HCT116 (cell line): ENCODE data around the gene CA7. TPM values are rescaled to one million over a fixed set of nuclear protein-coding genes. Genes with fewer than 3 reads are reported as not detected.
A peak's percentile ranks its signal among the peaks of the same experiment; 100 is the strongest.

ENCODE experiments used
- ATAC-seq: fragments of 200-7000 bp; cut with Tn5 transposase; 2 replicates; pipeline ENCODE4 v1.9.1; 2020; ENCODE audit warnings: mild to moderate bottlenecking, moderate library complexity
- BruUV-seq: library from RNA; stranded (reverse); fragments of 400-500 nt; replicated peaks from 2 replicates; lab custom pipeline; 2021; lab: Mats Ljungman, UMichigan
- CTCF ChIA-PET: fragments of 300-600 bp; sonication (Branson Sonifier 250); formaldehyde crosslinking; loops from one replicate; lab custom pipeline; 2021; ENCODE audit warnings: antibody characterized with exemption; lab: Charles Lee
- POLR2A ChIA-PET: fragments of 300-600, 350-600 bp; sonication (Branson Sonifier 250); formaldehyde crosslinking; loops from one replicate; lab custom pipeline; 2021; ENCODE audit warnings: antibody characterized with exemption; lab: Charles Lee
- RAD21 ChIA-PET, 2 experiments: fragments of 300-600 bp; sonication (Branson Sonifier 250); formaldehyde crosslinking; loops; one replicate each; lab custom pipeline; 2023; ENCODE audit warnings: low total read pairs in 2 of 2; ENCODE audit not compliant: uncharacterized antibody in 2 of 2, unreplicated experiment in 2 of 2, low non-redundant PET in 1 of 2; lab: Charles Lee
- DNase-seq: peaks from one replicate; pipeline ENCODE4 v3.0.0-alpha.2; 2010; ENCODE audit warnings: low read depth, low spot score
- H2AFZ ChIP-seq: fragments of 200-600 bp; shearing (Covaris generic), sonication (generic); 2 replicates; pipeline ENCODE4 v1.6.1; 2017; ENCODE audit warnings: low read depth, mixed run types, mixed read lengths, antibody characterized with exemption, low read length; ENCODE audit not compliant: poor library complexity, severe bottlenecking
- H3K27ac ChIP-seq: 2 replicates; pipeline ENCODE4 v1.5.1; 2012; ENCODE audit warnings: low read depth, low read length
- H3K27me3 ChIP-seq: fragments of 200-600 bp; sonication (generic); 2 replicates; pipeline ENCODE4 v1.6.1; 2016; ENCODE audit warnings: mixed run types, low read length, mixed read lengths; ENCODE audit not compliant: insufficient read depth
- H3K36me3 ChIP-seq, 2 experiments: fragments of 200-500 bp in 1 of 2; fragments of 200-600 bp in 1 of 2; sonication (Bioruptor generic) in 1 of 2; sonication (generic) in 1 of 2; 2 replicates each; pipeline versions ENCODE4 v1.5.1 to v1.6.1; 2014 to 2016; ENCODE audit warnings: low read length in 2 of 2, inconsistent platforms in 1 of 2, mixed read lengths in 1 of 2, mixed run types in 1 of 2; ENCODE audit not compliant: insufficient read depth in 2 of 2, control insufficient read depth in 1 of 2
- H3K4me1 ChIP-seq, 2 experiments: fragments of 200-600 bp in 1 of 2; sonication (generic) in 1 of 2; 2 replicates each; pipeline versions ENCODE4 v1.5.1 to v1.6.1; 2012 to 2017; ENCODE audit warnings: low read length in 2 of 2, inconsistent platforms in 1 of 2, mild to moderate bottlenecking in 1 of 2, mixed read lengths in 1 of 2, mixed run types in 1 of 2, moderate library complexity in 1 of 2; ENCODE audit not compliant: insufficient read depth in 2 of 2, control insufficient read depth in 1 of 2
- H3K4me2 ChIP-seq: fragments of 200-600 bp; sonication (generic); 2 replicates; pipeline ENCODE4 v1.6.1; 2017; ENCODE audit warnings: mixed run types, low read length, mixed read lengths
- H3K4me3 ChIP-seq, 2 experiments: fragments of 200-600 bp in 1 of 2; sonication (generic) in 1 of 2; replicated peaks in 1 of 2; 2 replicates each; pipeline ENCODE4 v1.5.1; 2011 to 2016; ENCODE audit warnings: low read length in 2 of 2, control low read depth in 1 of 2, low read depth in 1 of 2, mild to moderate bottlenecking in 1 of 2, mixed read lengths in 1 of 2, mixed run types in 1 of 2
- H3K79me2 ChIP-seq: fragments of 200-600 bp; sonication (generic); 2 replicates; pipeline ENCODE4 v1.6.1; 2017; ENCODE audit warnings: mild to moderate bottlenecking, mixed run types, low read length, moderate library complexity, mixed read lengths; ENCODE audit not compliant: insufficient read depth
- H3K9ac ChIP-seq: fragments of 200-600 bp; sonication (generic); 2 replicates; pipeline ENCODE4 v1.6.1; 2016; ENCODE audit warnings: low read length, mixed read lengths
- H3K9me2 ChIP-seq: fragments of 200-600 bp; sonication (generic), shearing (Covaris generic); 2 replicates; pipeline ENCODE4 v1.6.1; 2017; ENCODE audit warnings: mixed run types, mild to moderate bottlenecking, moderate library complexity; ENCODE audit not compliant: insufficient read depth
- H3K9me3 ChIP-seq, 2 experiments: fragments of 200-500 bp in 1 of 2; fragments of 200-600 bp in 1 of 2; sonication (Bioruptor generic) in 1 of 2; sonication (generic) in 1 of 2; 2 replicates each; pipeline ENCODE4 v1.6.1; 2014 to 2017; ENCODE audit warnings: low read length in 2 of 2, mixed read lengths in 2 of 2, inconsistent platforms in 1 of 2, low read depth in 1 of 2, mild to moderate bottlenecking in 1 of 2, mixed run types in 1 of 2, moderate library complexity in 1 of 2; ENCODE audit not compliant: control insufficient read depth in 1 of 2, insufficient read depth in 1 of 2
- H4K20me1 ChIP-seq: fragments of 200-600 bp; sonication (generic), shearing (Covaris generic); 2 replicates; pipeline ENCODE4 v1.6.1; 2017; ENCODE audit warnings: mixed run types, mild to moderate bottlenecking, moderate library complexity; ENCODE audit not compliant: insufficient read depth
- CBX3 ChIP-seq: IDR thresholded peaks from 2 replicates; pipeline ENCODE4 v1.6.1; 2012; ENCODE audit warnings: low read depth
- CEBPB ChIP-seq: IDR thresholded peaks from 2 replicates; pipeline ENCODE4 v1.6.1; 2012; ENCODE audit warnings: low read depth
- ELF1 ChIP-seq: IDR thresholded peaks from 2 replicates; pipeline ENCODE4 v1.6.1; 2012; ENCODE audit warnings: low read depth, borderline replicate concordance
- EZH2 ChIP-seq: fragments of 200-600 bp; sonication (generic); IDR thresholded peaks from 2 replicates; pipeline ENCODE4 v1.6.1; 2017; ENCODE audit warnings: antibody characterized with exemption, mixed run types
- EZH2phosphoT487 ChIP-seq: fragments of 200-600 bp; IDR thresholded peaks from 2 replicates; pipeline ENCODE4 v1.6.1; 2018; ENCODE audit warnings: antibody characterized with exemption, borderline replicate concordance
- FOSL1 ChIP-seq: IDR thresholded peaks from 2 replicates; pipeline ENCODE4 v1.6.1; 2012; ENCODE audit warnings: low read depth
- JUND ChIP-seq: IDR thresholded peaks from 2 replicates; pipeline ENCODE4 v1.6.1; 2012
- POLR2A ChIP-seq: IDR thresholded peaks from 2 replicates; pipeline ENCODE4 v1.7.0; 2011; ENCODE audit warnings: borderline replicate concordance; ENCODE audit not compliant: insufficient read depth, insufficient read length; ENCODE audit errors: extremely low read depth
- POLR2AphosphoS5 ChIP-seq: IDR thresholded peaks from 2 replicates; pipeline ENCODE4 v1.6.1; 2011; ENCODE audit warnings: mild to moderate bottlenecking, low read depth, low read length, moderate library complexity
- RAD21 ChIP-seq: IDR thresholded peaks from 2 replicates; pipeline ENCODE4 v1.6.1; 2012; ENCODE audit warnings: low read depth, mild to moderate bottlenecking
- SIN3A ChIP-seq: IDR thresholded peaks from 2 replicates; pipeline ENCODE4 v1.6.1; 2012; ENCODE audit warnings: low read depth
- SP1 ChIP-seq: IDR thresholded peaks from 2 replicates; pipeline ENCODE4 v1.6.1; 2012; ENCODE audit warnings: low read depth
- SRF ChIP-seq: IDR thresholded peaks from 2 replicates; pipeline ENCODE4 v1.6.1; 2012; ENCODE audit warnings: low read depth
- TCF7L2 ChIP-seq: IDR thresholded peaks from 2 replicates; pipeline ENCODE4 v1.7.0; 2011; ENCODE audit warnings: borderline replicate concordance, inconsistent platforms; ENCODE audit not compliant: insufficient read depth, insufficient read length; ENCODE audit errors: extremely low read depth
- YY1 ChIP-seq: IDR thresholded peaks from 2 replicates; pipeline ENCODE4 v1.6.1; 2011; ENCODE audit warnings: low read length, low read depth, moderate library complexity, mild to moderate bottlenecking; ENCODE audit not compliant: insufficient replicate concordance; ENCODE audit errors: extremely low read depth
- ZFX ChIP-seq: fragments of 450-650 bp; IDR thresholded peaks from 2 replicates; pipeline ENCODE4 v1.6.1; 2017
- ZNF274 ChIP-seq: fragments of 200-500 bp; sonication (Bioruptor generic); IDR thresholded peaks from 2 replicates; pipeline ENCODE4 v1.6.1; 2014; ENCODE audit warnings: mild to moderate bottlenecking, low read depth, low read length, inconsistent platforms
- intact Hi-C: fragments of 100-400 bp; cut with micrococcal nuclease; formaldehyde crosslinking; loops from 2 replicates; pipeline ENCODE4 v1.10.0; 2022
- total RNA-seq: library from RNA; stranded (reverse); gene quantifications from one replicate; pipeline ENCODE4 v1.2.1, GENCODE V29; 2021; ENCODE audit not compliant: unreplicated experiment
- TF ChIP-seq, protein P1 (sequence below), 3 experiments: fragments of 200-600 bp in 1 of 3; sonication (generic) in 1 of 3; IDR thresholded peaks in 2 of 3; conservative IDR thresholded peaks in 1 of 3; 2 replicates each; pipeline ENCODE4 v1.5.1; 2012 to 2017; ENCODE audit warnings: low read depth in 2 of 3, low read length in 2 of 3, antibody characterized with exemption in 1 of 3, borderline replicate concordance in 1 of 3, control low read depth in 1 of 3, mild to moderate bottlenecking in 1 of 3, mixed read lengths in 1 of 3, mixed run types in 1 of 3, moderate library complexity in 1 of 3; ENCODE audit not compliant: insufficient read depth in 1 of 3
- TF ChIP-seq, protein P2 (sequence below): IDR thresholded peaks from 2 replicates; pipeline ENCODE4 v1.6.1; 2012
- TF ChIP-seq, protein P3 (sequence below): IDR thresholded peaks from 2 replicates; pipeline ENCODE4 v1.6.1; 2011; ENCODE audit warnings: mild to moderate bottlenecking, low read length, moderate library complexity; ENCODE audit not compliant: insufficient replicate concordance; ENCODE audit errors: extremely low read depth

The CA7 gene
- total RNA-seq, 1 experiment from 2014 or later: not detected

GRCh38 chr16:66872559-66872942 lies 28.3 kb downstream of the CA7 start (continued):
- TF ChIP-seq, protein P1, sequence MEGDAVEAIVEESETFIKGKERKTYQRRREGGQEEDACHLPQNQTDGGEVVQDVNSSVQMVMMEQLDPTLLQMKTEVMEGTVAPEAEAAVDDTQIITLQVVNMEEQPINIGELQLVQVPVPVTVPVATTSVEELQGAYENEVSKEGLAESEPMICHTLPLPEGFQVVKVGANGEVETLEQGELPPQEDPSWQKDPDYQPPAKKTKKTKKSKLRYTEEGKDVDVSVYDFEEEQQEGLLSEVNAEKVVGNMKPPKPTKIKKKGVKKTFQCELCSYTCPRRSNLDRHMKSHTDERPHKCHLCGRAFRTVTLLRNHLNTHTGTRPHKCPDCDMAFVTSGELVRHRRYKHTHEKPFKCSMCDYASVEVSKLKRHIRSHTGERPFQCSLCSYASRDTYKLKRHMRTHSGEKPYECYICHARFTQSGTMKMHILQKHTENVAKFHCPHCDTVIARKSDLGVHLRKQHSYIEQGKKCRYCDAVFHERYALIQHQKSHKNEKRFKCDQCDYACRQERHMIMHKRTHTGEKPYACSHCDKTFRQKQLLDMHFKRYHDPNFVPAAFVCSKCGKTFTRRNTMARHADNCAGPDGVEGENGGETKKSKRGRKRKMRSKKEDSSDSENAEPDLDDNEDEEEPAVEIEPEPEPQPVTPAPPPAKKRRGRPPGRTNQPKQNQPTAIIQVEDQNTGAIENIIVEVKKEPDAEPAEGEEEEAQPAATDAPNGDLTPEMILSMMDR (IDR thresholded peaks at IDR 0.05 in 2 of 3, conservative IDR thresholded peaks at IDR 0.05 in 1 of 3; ENCODE audit: borderline replicate concordance in 1 of 3, insufficient read depth in 1 of 3, low read depth in 2 of 3, low read length in 2 of 3): no peak
- TF ChIP-seq POLR2AphosphoS5 (no peak), SIN3A (no peak), FOSL1 (no peak), ELF1 (no peak), JUND (no peak), CEBPB (no peak), EZH2 (no peak)

- Histone ChIP-seq H3K9ac (peak overlapping the region; percentile 59), H3K27me3 (no peaks in the 10 kb centered on the region), H3K4me3 (peak overlapping the region; percentile 42 to 57), H3K36me3 (no peaks in the 10 kb centered on the region), H3K4me2 (peak overlapping the region; percentile 87), H3K4me1 (peaks cover 12 to 27% of the 10 kb centered on the region in 2 experiments), H3K9me3 (no peaks in the 10 kb centered on the region), H3K79me2 (no peaks in the 10 kb centered on the region), H2AFZ (peak overlapping the region; percentile 28), H3K9me2 (no peaks in the 10 kb centered on the region), H4K20me1 (no peaks in the 10 kb centered on the region), H3K27ac (peak overlapping the region; percentile 65)
- intact Hi-C loops: loop anchor here (2.0 to 5.0 kb wide), 2 partner anchors 311 to 466 kb away; no protein-coding TSS in a partner anchor
- BruUV-seq: no TSS peak
- peak; percentile 95 for ATAC-seq
- RAD21 ChIA-PET: interaction anchor here (0.5 to 1.6 kb wide), 6 partner anchors 24 to 466 kb away, joined by 3 to 6 read pairs (median 3); partner anchors contain the start of gene NAE1 (in 1 of the 2)
- peak; percentile 89 for DNase-seq
- POLR2A ChIA-PET: interaction anchor here (0.6 to 1.6 kb wide), 6 partner anchors 8 to 466 kb away, joined by 3 to 5 read pairs (median 4); partner anchors contain the start of gene NAE1
- CTCF ChIA-PET: interaction anchor here (0.6 to 2.6 kb wide), 18 partner anchors 9 to 467 kb away, joined by 3 to 19 read pairs (median 4); partner anchors contain the start of genes CES3 and NAE1
- TF ChIP-seq FOSL1 (no peak), SIN3A (no peak), SP1 (peak; percentile 35), CEBPB (no peak), JUND (no peak), EZH2phosphoT487 (no peak), SRF (no peak), RAD21 (no peak), CBX3 (peak; percentile 4; the same call in 1 of the 2 replicates), ELF1 (no peak), YY1 (peak; percentile 38), TCF7L2 (peak; percentile 43), POLR2A (no peak), ZFX (peak; percentile 41; the same call in 1 of the 2 replicates), ZNF274 (no peak)
- TF ChIP-seq, protein P2, sequence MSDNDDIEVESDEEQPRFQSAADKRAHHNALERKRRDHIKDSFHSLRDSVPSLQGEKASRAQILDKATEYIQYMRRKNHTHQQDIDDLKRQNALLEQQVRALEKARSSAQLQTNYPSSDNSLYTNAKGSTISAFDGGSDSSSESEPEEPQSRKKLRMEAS: peak; percentile 94
- TF ChIP-seq, protein P3, sequence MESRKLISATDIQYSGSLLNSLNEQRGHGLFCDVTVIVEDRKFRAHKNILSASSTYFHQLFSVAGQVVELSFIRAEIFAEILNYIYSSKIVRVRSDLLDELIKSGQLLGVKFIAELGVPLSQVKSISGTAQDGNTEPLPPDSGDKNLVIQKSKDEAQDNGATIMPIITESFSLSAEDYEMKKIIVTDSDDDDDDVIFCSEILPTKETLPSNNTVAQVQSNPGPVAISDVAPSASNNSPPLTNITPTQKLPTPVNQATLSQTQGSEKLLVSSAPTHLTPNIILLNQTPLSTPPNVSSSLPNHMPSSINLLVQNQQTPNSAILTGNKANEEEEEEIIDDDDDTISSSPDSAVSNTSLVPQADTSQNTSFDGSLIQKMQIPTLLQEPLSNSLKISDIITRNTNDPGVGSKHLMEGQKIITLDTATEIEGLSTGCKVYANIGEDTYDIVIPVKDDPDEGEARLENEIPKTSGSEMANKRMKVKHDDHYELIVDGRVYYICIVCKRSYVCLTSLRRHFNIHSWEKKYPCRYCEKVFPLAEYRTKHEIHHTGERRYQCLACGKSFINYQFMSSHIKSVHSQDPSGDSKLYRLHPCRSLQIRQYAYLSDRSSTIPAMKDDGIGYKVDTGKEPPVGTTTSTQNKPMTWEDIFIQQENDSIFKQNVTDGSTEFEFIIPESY: no peak
Observed at GRCh38 chr16:66872943-66873684, 28.9 kb downstream of the CA7 start.
